HG03342 (cell line): ENCODE results near the gene ALG9.

Source experiments
- ATAC-seq: cut with Tn5 transposase; IDR thresholded peaks from one replicate; pipeline ENCODE4 v1.9.1; 2021; ENCODE audit warnings: mild to moderate bottlenecking, moderate library complexity; ENCODE audit not compliant: unreplicated experiment

ALG9 gene

GRCh38 chr11:111736621-111737443 is 134.5 kb downstream of the ALG9 start:
- no peak for ATAC-seq
